ENCODE data around the gene ADRB1.
A peak's percentile ranks its signal among the peaks of the same experiment; 100 is the strongest.

ADRB1 gene

DNA sequence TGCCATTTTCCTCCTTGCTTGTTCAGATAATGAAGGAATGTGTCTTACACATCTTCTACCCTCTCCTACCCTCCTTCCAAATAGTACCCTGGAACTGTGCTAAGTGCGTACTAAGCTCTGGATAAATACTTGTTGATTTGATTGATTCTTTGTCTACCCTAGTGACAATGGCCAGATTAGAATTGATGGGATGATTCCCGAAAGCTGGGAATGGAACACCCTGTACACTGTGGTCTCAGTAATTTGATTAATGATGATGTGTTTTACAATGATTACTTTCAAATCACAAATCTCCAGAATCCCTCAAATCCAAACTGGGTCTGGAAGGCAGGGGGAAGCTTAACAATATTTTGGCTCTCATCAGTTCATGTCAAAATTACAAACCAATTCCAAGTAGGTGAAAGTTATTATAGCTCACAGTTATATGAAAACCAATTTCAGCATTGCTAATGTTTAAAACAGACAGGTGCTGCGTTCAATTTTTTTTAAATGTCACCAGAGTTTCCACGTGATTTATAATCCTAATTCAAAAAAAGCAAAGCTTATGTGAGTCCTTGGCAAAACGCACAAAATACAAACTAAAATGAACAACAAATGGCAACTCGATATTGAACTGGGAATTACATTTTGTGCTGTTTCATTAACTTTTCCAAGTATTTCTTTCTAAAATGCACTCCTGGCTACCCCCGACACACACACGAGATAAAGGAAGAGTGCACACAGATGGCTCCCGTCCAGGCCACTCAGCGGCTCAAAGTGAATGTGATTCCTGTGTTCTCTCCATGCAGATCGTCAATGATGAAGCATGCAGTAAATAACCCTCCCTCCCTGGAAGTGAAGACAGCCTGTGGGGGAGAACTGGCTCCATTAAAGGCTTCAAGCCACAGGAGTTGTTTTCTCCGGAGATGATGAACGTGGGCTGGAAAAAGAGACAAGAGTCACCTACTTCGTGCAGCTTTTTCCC lies 21.7 kb upstream of the ADRB1 start:
- H3K27me3 ChIP-seq (replicated peaks; ENCODE audit: control insufficient read depth, insufficient read depth, low read length): no peaks in the 10 kb centered on the region
- H3K4me3 ChIP-seq (replicated peaks; ENCODE audit: low read depth, low read length): no peak overlapping the region
- H3K36me3 ChIP-seq (ENCODE audit: control insufficient read depth, insufficient read depth, low read length): no peaks in the 10 kb centered on the region
- no peak for DNase-seq (ENCODE audit: extremely low read depth, insufficient read length)
- TF ChIP-seq CTCF (IDR thresholded peaks at IDR 0.05; ENCODE audit: insufficient read depth, low read length, poor library complexity, severe bottlenecking): no peak

GRCh38 chr10:114022766-114023597 lies 20.7 kb upstream of the ADRB1 start:
- no peak overlapping the region for H3K4me3 ChIP-seq (replicated peaks; ENCODE audit: low read depth, low read length)
- H3K36me3 ChIP-seq (ENCODE audit: control insufficient read depth, insufficient read depth, low read length): no peaks in the 10 kb centered on the region
- no peak for TF ChIP-seq CTCF (IDR thresholded peaks at IDR 0.05; ENCODE audit: insufficient read depth, low read length, poor library complexity, severe bottlenecking)
- DNase-seq (ENCODE audit: extremely low read depth, insufficient read length): no peak
- no peaks in the 10 kb centered on the region for H3K27me3 ChIP-seq (replicated peaks; ENCODE audit: control insufficient read depth, insufficient read depth, low read length)

GRCh38 chr10:114024876-114025610 lies 18.6 kb upstream of the ADRB1 start:
- DNase-seq (ENCODE audit: extremely low read depth, insufficient read length): peak; percentile 86

DNA sequence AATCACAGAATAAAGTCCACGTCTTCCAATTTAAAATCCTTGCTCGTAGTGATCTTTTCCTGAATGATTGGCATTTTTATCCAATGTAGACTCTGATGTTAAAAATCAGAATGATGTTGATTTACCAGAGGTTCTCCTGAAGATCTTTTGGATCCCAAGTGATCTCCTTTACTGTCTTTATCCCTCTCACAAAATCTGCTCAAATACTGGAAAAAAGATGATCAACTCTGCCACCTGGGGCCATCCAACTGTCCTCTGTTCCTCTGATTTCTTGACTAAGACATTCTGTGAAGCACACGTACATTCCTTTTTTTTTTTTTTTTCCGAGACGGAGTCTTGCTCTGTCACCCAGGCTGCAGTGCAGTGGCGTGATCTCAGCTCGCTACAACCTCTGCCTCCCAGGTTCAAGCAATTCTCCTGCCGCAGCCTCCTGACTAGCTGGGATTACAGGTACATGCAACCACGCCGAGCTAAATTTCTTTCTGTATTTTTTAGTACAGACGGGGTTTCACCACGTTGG lies 18.0 kb upstream of the ADRB1 start:
- Histone ChIP-seq H3K27me3 (replicated peaks; ENCODE audit: control insufficient read depth, insufficient read depth, low read length) (no peaks in the 10 kb centered on the region), H3K36me3 (ENCODE audit: control insufficient read depth, insufficient read depth, low read length) (no peaks in the 10 kb centered on the region), H3K4me3 (replicated peaks; ENCODE audit: low read depth, low read length) (no peak overlapping the region)
- DNase-seq (ENCODE audit: extremely low read depth, insufficient read length): no peak
- TF ChIP-seq CTCF (IDR thresholded peaks at IDR 0.05; ENCODE audit: insufficient read depth, low read length, poor library complexity, severe bottlenecking): no peak

More at GRCh38 chr10:114024876-114025610, 18.6 kb upstream of the ADRB1 start:
- H3K36me3 ChIP-seq (ENCODE audit: control insufficient read depth, insufficient read depth, low read length): no peaks in the 10 kb centered on the region
- TF ChIP-seq CTCF (IDR thresholded peaks at IDR 0.05; ENCODE audit: insufficient read depth, low read length, poor library complexity, severe bottlenecking): no peak
- peak overlapping the region; percentile 35; the same call in 1 of the 2 replicates for H3K4me3 ChIP-seq (replicated peaks; ENCODE audit: low read depth, low read length)
- H3K27me3 ChIP-seq (replicated peaks; ENCODE audit: control insufficient read depth, insufficient read depth, low read length): no peaks in the 10 kb centered on the region

Measured in GM06990 (cell line).